HepG2 (cell line): ENCODE data around the gene HNRNPA1. TPM values are rescaled to one million over a fixed set of nuclear protein-coding genes. Genes with fewer than 3 reads are reported as not detected.

ENCODE experiments used
- BRF2 ChIP-seq: sonication (generic); formaldehyde crosslinking; IDR thresholded peaks from 2 replicates; pipeline ENCODE4 v1.8.1; 2022; ENCODE audit warnings: mild to moderate bottlenecking, missing genetic modification reagents
- DPF2 ChIP-seq: sonication (generic); formaldehyde crosslinking; IDR thresholded peaks from 2 replicates; pipeline ENCODE4 v1.4.0; 2020; ENCODE audit warnings: mild to moderate bottlenecking, low read depth, missing genetic modification reagents, borderline replicate concordance
- EZH2 ChIP-seq: conservative IDR thresholded peaks from 2 replicates; pipeline ENCODE4 v1.6.1; 2012; ENCODE audit warnings: mild to moderate bottlenecking, low read depth, low read length, moderate library complexity
- FOXJ3 ChIP-seq: sonication (generic); formaldehyde crosslinking; IDR thresholded peaks from 2 replicates; pipeline ENCODE4 v1.4.0; 2020; ENCODE audit warnings: missing genetic modification reagents, mild to moderate bottlenecking, borderline replicate concordance
- KAT8 ChIP-seq: IDR thresholded peaks from 2 replicates; pipeline ENCODE4 v1.6.1; 2016; ENCODE audit warnings: missing genetic modification reagents, missing compliant biosample characterization
- KLF9 ChIP-seq: IDR thresholded peaks from 2 replicates; pipeline ENCODE4 v1.6.1; 2016; ENCODE audit warnings: low read depth
- MLLT10 ChIP-seq: sonication (generic); formaldehyde crosslinking; IDR thresholded peaks from 2 replicates; pipeline ENCODE4 v1.4.0; 2020; ENCODE audit warnings: missing genetic modification reagents
- MTA1 ChIP-seq: sonication (generic); formaldehyde crosslinking; IDR thresholded peaks from 2 replicates; pipeline ENCODE4 v1.4.0; 2020; ENCODE audit warnings: missing genetic modification reagents, mild to moderate bottlenecking, borderline replicate concordance
- NFE2L1 ChIP-seq: sonication (generic); formaldehyde crosslinking; IDR thresholded peaks from 2 replicates; pipeline ENCODE4 v1.4.0; 2020; ENCODE audit warnings: missing genetic modification reagents, mild to moderate bottlenecking, borderline replicate concordance
- POLR2G ChIP-seq: fragments of 200-400 bp; formaldehyde crosslinking; IDR thresholded peaks from 2 replicates; pipeline ENCODE4 v1.6.1; 2018; ENCODE audit warnings: mild to moderate bottlenecking, low read depth, low read length, moderate library complexity
- PREB ChIP-seq: sonication (generic); formaldehyde crosslinking; IDR thresholded peaks from 2 replicates; pipeline ENCODE4 v1.4.0; 2020; ENCODE audit warnings: missing genetic modification reagents
- RELA ChIP-seq: sonication (generic); formaldehyde crosslinking; IDR thresholded peaks from 2 replicates; pipeline ENCODE4 v1.4.0; 2020; ENCODE audit warnings: missing genetic modification reagents
- SUZ12 ChIP-seq: fragments of 150-350 bp; IDR thresholded peaks from 2 replicates; pipeline ENCODE4 v1.6.1; 2014; ENCODE audit warnings: low read depth, low read length
- SYNCRIP ChIP-seq: fragments of 200-400 bp; formaldehyde crosslinking; IDR thresholded peaks from 2 replicates; pipeline ENCODE4 v1.6.1; 2018; ENCODE audit warnings: mild to moderate bottlenecking, low read depth, low read length; ENCODE audit not compliant: insufficient read depth
- TBP ChIP-seq: sonication (generic); formaldehyde crosslinking; IDR thresholded peaks from 2 replicates; pipeline ENCODE4 v1.5.0; 2020; ENCODE audit warnings: missing genetic modification reagents
- THAP9 ChIP-seq: sonication (generic); formaldehyde crosslinking; IDR thresholded peaks from 2 replicates; pipeline ENCODE4; 2020; ENCODE audit warnings: missing genetic modification reagents, mild to moderate bottlenecking, borderline replicate concordance
- THYN1 ChIP-seq: sonication (generic); formaldehyde crosslinking; IDR thresholded peaks from 2 replicates; pipeline ENCODE4 v1.8.1; 2023; ENCODE audit warnings: low read depth, mild to moderate bottlenecking, moderate library complexity, missing genetic modification reagents, borderline replicate concordance
- ZNF484 ChIP-seq: sonication (generic); formaldehyde crosslinking; IDR thresholded peaks from 2 replicates; pipeline ENCODE4 v1.5.1; 2020; ENCODE audit warnings: mild to moderate bottlenecking, low read depth, missing genetic modification reagents, borderline replicate concordance
- ZNF503 ChIP-seq: sonication (generic); formaldehyde crosslinking; IDR thresholded peaks from 2 replicates; pipeline ENCODE4 v1.4.0; 2020; ENCODE audit warnings: missing genetic modification reagents
- ZNF616 ChIP-seq: sonication (generic); formaldehyde crosslinking; IDR thresholded peaks from 2 replicates; pipeline ENCODE4 v1.5.0; 2020; ENCODE audit warnings: low read depth, mild to moderate bottlenecking, missing genetic modification reagents
- ZSCAN25 ChIP-seq: sonication (generic); formaldehyde crosslinking; IDR thresholded peaks from 2 replicates; pipeline ENCODE4 v1.8.0; 2022; ENCODE audit warnings: mild to moderate bottlenecking, missing genetic modification reagents
- ZSCAN31 ChIP-seq: sonication (generic); formaldehyde crosslinking; IDR thresholded peaks from 2 replicates; pipeline ENCODE4 v1.5.0; 2020; ENCODE audit warnings: low read depth, mild to moderate bottlenecking, missing genetic modification reagents
- ZZZ3 ChIP-seq: sonication (generic); formaldehyde crosslinking; IDR thresholded peaks from 2 replicates; pipeline ENCODE4 v1.4.0; 2020; ENCODE audit warnings: missing genetic modification reagents, mild to moderate bottlenecking, borderline replicate concordance
- polyA plus RNA-seq, 8 experiments: library from polyadenylated mRNA; depleted of rRNA in 3 of 8; stranded (reverse) in 7 of 8; unstranded in 1 of 8; fragments of >200 nt; fragmentation: Illumina TruSeq in 4 of 8; extraction: Trizol in 4 of 8; gene quantifications; 2 replicates each; pipeline versions ENCODE4 v1.2.1 to v1.2.3, GENCODE V29; 2011 to 2016; ENCODE audit warnings: low read depth in 4 of 8, missing spikeins in 1 of 8, mixed read lengths in 1 of 8; ENCODE audit not compliant: insufficient read depth in 1 of 8
- total RNA-seq, 5 experiments: library from RNA; depleted of rRNA; stranded (reverse); fragments of >200 nt; fragmentation: Illumina TruSeq; extraction: Trizol; gene quantifications; 2 replicates each; pipeline ENCODE4 v1.2.3, GENCODE V29; 2016; ENCODE audit warnings: low read depth in 1 of 5

HNRNPA1 gene
- total and polyA plus RNA-seq, 2 of the 13 experiments (the other 11 are each of a cell fraction or from before 2014, with no cell fraction given): 535 to 1,820 TPM

- no peak for TF ChIP-seq BRF2
- no peak for TF ChIP-seq NFE2L1 (CRISPR knock-in tag)
- TF ChIP-seq FOXJ3 (CRISPR knock-in tag): no peak
- no peak for TF ChIP-seq SUZ12
- TF ChIP-seq TBP (CRISPR knock-in tag): no peak
- TF ChIP-seq KAT8: no peak
- TF ChIP-seq ZNF484 (CRISPR knock-in tag): no peak
- TF ChIP-seq EZH2: no peak
- no peak for TF ChIP-seq DPF2 (CRISPR knock-in tag)
- TF ChIP-seq ZSCAN25: no peak
- TF ChIP-seq THAP9: no peak
- no peak for TF ChIP-seq SYNCRIP
- no peak for TF ChIP-seq ZNF616
- no peak for TF ChIP-seq PREB (CRISPR knock-in tag)
- TF ChIP-seq KLF9 (CRISPR knock-in tag): 0 out of 2 replicates have a peak, but pooled peaks have one; percentile 38
- no peak for TF ChIP-seq THYN1 (CRISPR knock-in tag)
- TF ChIP-seq ZZZ3 (CRISPR knock-in tag): no peak
- no peak for TF ChIP-seq ZSCAN31
- TF ChIP-seq MTA1 (CRISPR knock-in tag): peak; percentile 54; the same call in 1 of the 2 replicates
- TF ChIP-seq POLR2G: peak; percentile 80
- no peak for TF ChIP-seq RELA
- no peak for TF ChIP-seq MLLT10
- TF ChIP-seq ZNF503: no peak
Observed at GRCh38 chr12:54300732-54301427, 20.4 kb downstream of the HNRNPA1 start, which contains the start of gene NFE2 (continued).
